Amniotic stem cell (primary cell): ENCODE results near the gene HS2ST1.

Experiments used
- DNase-seq: peaks from one replicate; lab custom pipeline; 2025; lab: John Stamatoyannopoulos, UW

Gene HS2ST1

DNA sequence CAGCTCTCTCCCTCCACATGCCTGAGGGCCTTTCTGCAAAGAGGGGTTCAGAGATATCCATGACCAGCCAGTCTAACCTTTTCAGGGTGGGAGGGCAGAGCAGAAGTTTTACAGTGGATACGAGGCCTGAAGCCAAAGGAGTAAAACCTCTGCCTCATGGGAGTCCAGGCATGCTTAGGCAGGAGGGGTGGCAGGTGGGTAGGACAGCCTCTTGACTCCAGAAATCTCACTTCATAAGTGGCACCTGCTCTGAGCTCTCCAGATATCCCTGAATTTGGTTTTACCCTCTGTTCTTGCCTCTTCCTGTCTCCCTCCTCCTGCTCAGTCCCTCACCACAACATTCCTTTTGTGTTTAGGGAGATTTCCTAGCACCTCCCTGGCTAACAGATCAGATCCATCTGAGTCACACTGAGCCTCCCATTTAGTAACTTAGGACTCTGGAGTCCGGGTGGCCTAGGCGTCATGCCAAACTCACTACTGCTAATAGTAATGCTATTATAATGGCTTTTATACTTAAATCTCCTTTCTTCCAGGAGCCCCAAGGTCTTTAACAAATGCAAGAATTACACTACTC is 201.0 kb downstream of the HS2ST1 start:
- DNase-seq, result peak; percentile 15

DNA sequence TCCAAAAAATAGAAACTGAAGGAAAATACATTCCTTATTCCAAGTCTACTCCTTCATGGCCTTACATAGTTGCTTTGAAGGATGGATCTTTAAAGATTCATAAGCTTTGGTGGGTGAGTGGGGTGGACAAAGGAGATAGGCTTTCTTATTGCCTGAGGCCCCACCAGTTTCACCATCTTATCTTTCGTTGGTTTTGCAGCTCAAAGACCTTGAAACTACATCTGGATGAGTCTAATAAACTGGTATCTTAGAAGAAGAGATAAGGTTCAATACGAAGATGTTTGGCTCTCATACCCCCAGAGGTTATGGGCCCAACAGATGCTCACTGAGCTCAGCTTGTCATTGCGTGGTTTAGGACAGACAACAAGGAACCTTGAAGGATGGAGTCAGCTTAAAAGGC is 201.5 kb downstream of the HS2ST1 start:
- DNase-seq, result no peak

GRCh38 chr1:87117761-87118368 is 203.4 kb downstream of the HS2ST1 start:
- DNase-seq, result no peak

GRCh38 chr1:87119541-87120140 is 205.2 kb downstream of the HS2ST1 start:
- no peak for DNase-seq

DNA sequence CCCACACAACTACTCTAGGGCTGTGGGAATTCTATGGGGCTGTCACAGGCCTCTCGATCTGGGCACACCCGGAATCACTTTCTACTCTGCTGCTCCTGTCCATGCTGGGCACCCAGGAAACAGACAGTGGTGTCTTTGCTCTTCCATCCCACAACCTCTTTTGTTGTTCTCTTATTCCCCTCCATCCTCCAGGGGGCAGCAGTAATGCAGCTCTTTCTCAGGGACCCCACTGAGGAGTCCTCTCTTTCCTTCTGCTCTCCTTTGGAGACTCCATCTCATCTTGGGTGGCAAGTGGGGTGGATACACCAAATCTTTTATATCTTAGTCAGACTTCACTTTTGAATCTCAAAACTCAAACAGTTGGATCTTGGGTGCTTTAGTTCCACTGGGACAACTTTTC is 206.3 kb downstream of the HS2ST1 start:
- DNase-seq, result no peak

- no peak for DNase-seq
Observed at GRCh38 chr1:87121711-87122163, 207.3 kb downstream of the HS2ST1 start.

DNA sequence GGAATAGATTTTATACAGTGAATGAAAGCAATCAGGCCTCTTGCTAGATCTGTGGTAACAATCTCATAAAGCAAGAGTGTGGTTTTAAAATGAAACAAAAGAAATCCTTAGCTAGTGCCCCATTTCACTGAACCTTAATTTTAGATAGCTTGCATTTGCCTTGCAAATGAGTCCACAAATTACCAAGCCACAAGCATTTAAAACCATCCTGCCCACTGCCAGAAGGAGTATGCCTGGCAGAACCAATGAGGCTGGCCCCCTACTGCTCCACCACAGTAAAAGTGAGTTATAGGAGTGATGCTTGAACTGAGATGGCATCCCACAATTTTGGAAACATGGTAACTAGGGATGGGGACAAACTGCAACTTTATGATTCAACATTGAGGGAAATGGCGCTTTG is 207.8 kb downstream of the HS2ST1 start:
- no peak for DNase-seq

- no peak for DNase-seq
Observed at GRCh38 chr1:87123610-87124009, 209.2 kb downstream of the HS2ST1 start.

- DNase-seq, result no peak
Observed at GRCh38 chr1:87126886-87127505, 212.6 kb downstream of the HS2ST1 start.

GRCh38 chr1:87127581-87127980 is 213.1 kb downstream of the HS2ST1 start:
- DNase-seq, result no peak

GRCh38 chr1:87129038-87129437 is 214.6 kb downstream of the HS2ST1 start:
- no peak for DNase-seq

DNA sequence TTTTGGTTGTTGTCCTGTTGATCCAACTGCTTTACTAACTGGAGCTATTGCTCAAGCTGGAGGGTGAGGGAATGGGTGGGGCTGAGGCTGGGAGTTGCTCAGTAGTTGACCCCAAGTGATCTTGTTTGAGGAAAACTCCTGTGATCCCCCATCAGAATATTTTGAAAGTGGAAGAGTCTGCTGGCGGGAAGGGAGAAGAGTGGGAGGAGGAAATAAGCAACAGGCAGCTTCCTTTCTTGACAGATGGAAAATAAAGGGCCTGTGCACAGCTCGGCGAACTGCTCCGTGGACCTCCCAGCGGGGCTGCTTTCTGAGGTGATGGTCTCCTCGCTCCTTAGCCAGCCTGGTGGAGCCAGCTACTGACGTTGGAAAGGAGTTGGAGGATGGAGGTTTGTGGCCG is 215.2 kb downstream of the HS2ST1 start:
- no peak for DNase-seq

- DNase-seq, result no peak
Observed at GRCh38 chr1:87130438-87130837, 216.0 kb downstream of the HS2ST1 start.

DNA sequence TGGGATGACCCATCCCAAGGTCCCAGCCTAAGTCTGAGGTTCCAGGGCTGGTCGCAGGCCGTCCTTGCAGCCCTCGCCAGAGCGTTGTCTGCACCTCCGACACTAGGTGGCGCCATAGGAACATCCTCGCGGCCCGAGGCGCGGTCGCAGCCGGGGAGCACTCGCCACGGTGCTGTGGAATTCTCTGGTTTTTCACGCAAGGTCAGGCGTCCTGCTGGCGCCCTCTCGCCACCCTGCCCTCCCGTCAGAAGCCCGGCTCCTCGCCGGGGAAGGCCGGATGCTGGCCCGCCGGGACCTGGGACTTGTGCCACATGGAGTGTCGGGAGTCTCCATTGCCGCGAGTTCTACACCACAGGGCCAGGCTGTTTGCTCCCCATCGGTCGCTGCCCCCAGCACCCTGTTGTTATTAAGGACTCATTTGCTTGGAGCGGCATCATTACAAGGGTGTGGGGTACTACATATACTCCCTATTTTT is 217.4 kb downstream of the HS2ST1 start:
- peak; percentile 67 for DNase-seq

DNA sequence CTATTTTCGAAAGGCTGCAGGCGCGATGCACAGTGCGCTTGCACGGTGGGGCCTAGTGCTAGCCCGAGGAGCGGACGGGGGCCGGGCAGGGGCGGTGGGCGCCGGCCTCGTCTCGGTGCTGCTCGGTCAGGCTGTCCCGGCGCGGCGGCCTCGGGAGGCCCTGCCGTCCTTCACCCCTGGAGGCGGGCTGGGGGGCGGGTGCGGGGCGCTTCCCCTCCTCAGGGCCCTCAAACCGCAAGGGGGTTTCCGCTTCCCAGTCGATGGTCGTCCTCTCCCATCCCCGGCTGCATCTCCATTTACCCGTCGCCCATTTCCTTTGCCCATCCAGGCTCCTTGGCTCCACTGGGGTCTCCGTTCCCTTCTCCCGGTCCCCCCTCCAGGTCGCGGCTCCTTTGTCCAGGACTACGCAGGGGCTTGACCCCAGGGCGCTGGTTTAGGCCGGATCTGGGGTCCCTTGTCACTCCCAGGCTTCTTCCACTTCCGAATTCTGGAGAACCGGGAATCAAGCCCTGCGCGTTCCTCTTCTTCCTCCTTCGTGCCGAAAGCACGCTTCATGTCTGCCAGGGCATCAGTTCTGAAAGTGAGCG is 217.9 kb downstream of the HS2ST1 start:
- DNase-seq, result no peak

- no peak for DNase-seq
Observed at GRCh38 chr1:87134061-87134460, 219.6 kb downstream of the HS2ST1 start.

DNA sequence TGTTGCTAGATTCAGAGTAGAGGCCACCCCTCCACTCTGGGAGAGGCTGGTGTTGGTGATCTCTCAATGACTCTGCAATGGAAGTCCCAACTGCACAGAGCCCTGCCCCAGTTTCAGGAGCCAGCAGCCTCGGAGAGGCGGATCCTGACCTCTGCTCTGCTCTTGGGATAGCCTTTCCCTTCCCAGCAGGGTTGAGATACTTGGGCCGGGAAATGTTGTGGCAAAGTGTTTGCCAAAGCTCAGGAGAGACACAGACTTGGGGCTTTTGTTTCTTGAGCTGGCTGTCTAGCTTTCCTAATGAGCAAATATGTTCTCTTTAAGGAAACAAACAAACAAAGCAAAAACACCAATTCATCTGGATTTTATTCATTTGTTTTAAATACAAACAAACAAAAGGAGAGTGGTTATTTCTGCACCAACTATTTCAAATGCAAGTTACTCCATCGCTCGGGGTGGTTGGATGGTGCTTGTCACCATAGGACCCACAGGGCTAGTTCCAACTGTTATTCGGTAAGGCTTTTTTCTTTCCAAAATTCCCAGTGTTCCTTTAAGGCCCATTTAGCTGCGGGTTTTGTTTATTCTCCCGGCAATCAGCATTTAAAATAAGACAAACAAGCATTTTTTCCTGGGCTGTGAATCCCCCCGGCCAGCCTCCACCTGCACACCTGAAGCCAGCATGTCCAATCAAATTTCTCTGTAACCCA is 220.3 kb downstream of the HS2ST1 start:
- DNase-seq, result no peak

DNA sequence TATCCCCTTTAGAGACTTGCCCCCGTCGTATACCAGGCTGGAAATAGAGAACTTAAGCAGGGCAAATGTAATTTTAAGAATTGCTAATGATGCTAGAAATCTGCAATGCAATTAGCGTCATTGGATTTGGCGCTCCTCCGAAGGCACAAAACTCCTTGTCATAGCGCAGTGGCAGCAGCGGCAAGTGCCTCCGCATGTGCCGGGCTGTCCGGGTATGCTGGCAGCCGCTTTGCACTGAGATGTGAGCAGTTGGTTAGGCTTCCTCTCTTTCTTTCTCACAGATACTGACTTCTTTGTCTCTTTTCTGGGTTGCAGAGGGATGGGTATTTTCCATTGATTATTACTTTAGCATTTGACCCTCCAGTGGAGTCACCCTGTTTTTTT is 220.9 kb downstream of the HS2ST1 start:
- DNase-seq, result no peak

- no peak for DNase-seq
Observed at GRCh38 chr1:87136607-87137341, 222.3 kb downstream of the HS2ST1 start.

GRCh38 chr1:87137342-87137739 is 222.9 kb downstream of the HS2ST1 start:
- DNase-seq, result no peak

GRCh38 chr1:87140831-87141540 is 226.6 kb downstream of the HS2ST1 start:
- no peak for DNase-seq
